Astrocyte (in vitro differentiated cells and primary cell): ENCODE data around the gene ZNF467.

Experiments
- EZH2 ChIP-seq: IDR thresholded peaks from 2 replicates; pipeline ENCODE4 v1.6.1; 2012; ENCODE audit warnings: mild to moderate bottlenecking, low read length, inconsistent platforms; ENCODE audit not compliant: insufficient read depth
- TF ChIP-seq, protein P1 (sequence below): IDR thresholded peaks from 2 replicates; pipeline ENCODE4 v1.5.1; 2011; ENCODE audit warnings: low read depth, mild to moderate bottlenecking, inconsistent platforms, low read length, moderate library complexity; ENCODE audit not compliant: insufficient read depth

DNA sequence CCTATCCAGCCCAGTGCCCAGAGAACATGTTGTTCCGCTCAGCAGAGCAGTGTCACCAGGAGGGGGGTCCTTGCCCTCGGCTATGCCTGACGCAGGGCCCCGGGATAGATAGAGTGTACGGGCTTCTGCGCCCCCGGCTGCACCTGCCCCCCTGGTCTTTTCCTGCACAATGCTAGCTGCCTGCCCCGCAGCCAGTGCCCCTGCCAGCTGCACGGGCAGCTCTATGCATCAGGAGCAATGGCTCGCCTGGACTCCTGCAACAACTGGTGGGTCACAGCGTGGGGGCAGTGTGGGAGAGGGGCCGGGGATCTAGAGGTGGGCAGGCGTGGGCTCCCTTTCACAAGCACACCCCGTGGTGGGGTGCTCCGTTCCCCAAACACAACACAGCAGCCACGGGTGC, 33.3 kb upstream of the ZNF467 start:
- TF ChIP-seq, protein P1, sequence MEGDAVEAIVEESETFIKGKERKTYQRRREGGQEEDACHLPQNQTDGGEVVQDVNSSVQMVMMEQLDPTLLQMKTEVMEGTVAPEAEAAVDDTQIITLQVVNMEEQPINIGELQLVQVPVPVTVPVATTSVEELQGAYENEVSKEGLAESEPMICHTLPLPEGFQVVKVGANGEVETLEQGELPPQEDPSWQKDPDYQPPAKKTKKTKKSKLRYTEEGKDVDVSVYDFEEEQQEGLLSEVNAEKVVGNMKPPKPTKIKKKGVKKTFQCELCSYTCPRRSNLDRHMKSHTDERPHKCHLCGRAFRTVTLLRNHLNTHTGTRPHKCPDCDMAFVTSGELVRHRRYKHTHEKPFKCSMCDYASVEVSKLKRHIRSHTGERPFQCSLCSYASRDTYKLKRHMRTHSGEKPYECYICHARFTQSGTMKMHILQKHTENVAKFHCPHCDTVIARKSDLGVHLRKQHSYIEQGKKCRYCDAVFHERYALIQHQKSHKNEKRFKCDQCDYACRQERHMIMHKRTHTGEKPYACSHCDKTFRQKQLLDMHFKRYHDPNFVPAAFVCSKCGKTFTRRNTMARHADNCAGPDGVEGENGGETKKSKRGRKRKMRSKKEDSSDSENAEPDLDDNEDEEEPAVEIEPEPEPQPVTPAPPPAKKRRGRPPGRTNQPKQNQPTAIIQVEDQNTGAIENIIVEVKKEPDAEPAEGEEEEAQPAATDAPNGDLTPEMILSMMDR = no peak
- TF ChIP-seq EZH2 = no peak
